ENCODE results near the gene PPP1R15A. TPM values are rescaled to one million over a fixed set of nuclear protein-coding genes. Genes with fewer than 3 reads are reported as not detected.

The PPP1R15A gene
- total and polyA plus RNA-seq, 2 donors (not counting 3 experiments of a cell fraction or from before 2014, with no cell fraction given), result 42.3 to 67.4 TPM

DNA sequence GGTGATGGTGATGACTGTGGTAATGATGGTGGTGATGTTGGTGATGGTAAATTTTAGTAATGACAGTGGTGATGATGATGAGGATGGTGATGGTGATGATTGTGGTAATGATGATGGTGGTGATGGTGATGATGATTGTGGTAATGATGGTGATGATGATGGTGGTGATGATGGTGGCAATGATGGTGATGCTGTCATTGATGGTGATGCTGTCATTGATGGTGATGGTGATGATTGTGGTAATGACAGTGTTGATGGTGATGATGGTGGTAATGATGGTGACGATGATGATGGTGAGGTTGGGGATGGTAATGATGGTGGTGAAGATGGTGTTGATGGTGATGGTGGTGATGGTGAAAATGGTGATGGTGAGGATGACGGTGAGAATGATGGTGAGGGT lies 49.7 kb upstream of the PPP1R15A start:
- H3K9me1 ChIP-seq (replicated peaks; ENCODE audit: control insufficient read depth, extremely low read depth, insufficient read depth, low read length), result no peaks in the 10 kb centered on the region
- no peaks in the 10 kb centered on the region for H3K4me1 ChIP-seq (ENCODE audit: control insufficient read depth, extremely low read depth, insufficient read depth, low read length)
- no peak for FAIRE-seq
- no peaks in the 10 kb centered on the region for H3K9me3 ChIP-seq (replicated peaks; ENCODE audit: control insufficient read depth, insufficient read depth, low read length)
- ChIA-PET POLR2A (no interaction called here), CTCF (no interaction called here)
- no peak overlapping the region for H3K27ac ChIP-seq (ENCODE audit: insufficient read depth, low read depth, low read length)
- no peak overlapping the region for H3K9ac ChIP-seq (replicated peaks; ENCODE audit: extremely low read depth, insufficient read depth, low read length)
- H3K4me2 ChIP-seq (ENCODE audit: insufficient read depth, low read length), result no peak overlapping the region
- H3K36me3 ChIP-seq (ENCODE audit: control insufficient read depth in 2 of 2, extremely low read depth in 1 of 2, insufficient read depth in 2 of 2, low read length in 2 of 2), result no peaks in the 10 kb centered on the region
- dilution Hi-C loops (cut with MboI; ENCODE audit: extremely low pct_ligation_motif_present, low sequenced_read_pairs) (no loop called here), intact Hi-C loops (cut with micrococcal nuclease) (no loop called here)
- no peaks in the 10 kb centered on the region for H4K20me1 ChIP-seq (replicated peaks; ENCODE audit: control insufficient read depth, extremely low read depth, insufficient read depth, low read length)
- TF ChIP-seq, protein P1, sequence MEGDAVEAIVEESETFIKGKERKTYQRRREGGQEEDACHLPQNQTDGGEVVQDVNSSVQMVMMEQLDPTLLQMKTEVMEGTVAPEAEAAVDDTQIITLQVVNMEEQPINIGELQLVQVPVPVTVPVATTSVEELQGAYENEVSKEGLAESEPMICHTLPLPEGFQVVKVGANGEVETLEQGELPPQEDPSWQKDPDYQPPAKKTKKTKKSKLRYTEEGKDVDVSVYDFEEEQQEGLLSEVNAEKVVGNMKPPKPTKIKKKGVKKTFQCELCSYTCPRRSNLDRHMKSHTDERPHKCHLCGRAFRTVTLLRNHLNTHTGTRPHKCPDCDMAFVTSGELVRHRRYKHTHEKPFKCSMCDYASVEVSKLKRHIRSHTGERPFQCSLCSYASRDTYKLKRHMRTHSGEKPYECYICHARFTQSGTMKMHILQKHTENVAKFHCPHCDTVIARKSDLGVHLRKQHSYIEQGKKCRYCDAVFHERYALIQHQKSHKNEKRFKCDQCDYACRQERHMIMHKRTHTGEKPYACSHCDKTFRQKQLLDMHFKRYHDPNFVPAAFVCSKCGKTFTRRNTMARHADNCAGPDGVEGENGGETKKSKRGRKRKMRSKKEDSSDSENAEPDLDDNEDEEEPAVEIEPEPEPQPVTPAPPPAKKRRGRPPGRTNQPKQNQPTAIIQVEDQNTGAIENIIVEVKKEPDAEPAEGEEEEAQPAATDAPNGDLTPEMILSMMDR (IDR thresholded peaks at IDR 0.05; ENCODE audit: extremely low read depth in 1 of 2, insufficient read depth in 1 of 2, low read depth in 1 of 2, low read length in 2 of 2), result no peak
- TF ChIP-seq MYC (IDR thresholded peaks at IDR 0.05; ENCODE audit: low read depth, low read length) (no peak), MAX (IDR thresholded peaks at IDR 0.05; ENCODE audit: insufficient read depth, insufficient read length) (no peak), EZH2 (IDR thresholded peaks at IDR 0.05; ENCODE audit: borderline replicate concordance, low read depth, low read length, severe bottlenecking) (no peak), POLR2A (IDR thresholded peaks at IDR 0.05; ENCODE audit: low read depth, low read length) (no peak), JUN (IDR thresholded peaks at IDR 0.05; ENCODE audit: borderline replicate concordance, insufficient read depth, insufficient read length, low read depth) (no peak), FOS (IDR thresholded peaks at IDR 0.05; ENCODE audit: borderline replicate concordance, insufficient read depth, low read length) (no peak), POLR2AphosphoS5 (IDR thresholded peaks at IDR 0.05; ENCODE audit: insufficient read depth, low read depth, low read length) (no peak), GATA2 (IDR thresholded peaks at IDR 0.05; ENCODE audit: insufficient read depth, insufficient read length, low read depth, low read length) (no peak)
- DNase-seq (ENCODE audit: low read depth, low spot score), result no peak
- H3K79me2 ChIP-seq (ENCODE audit: control insufficient read depth, insufficient read depth, low read length), result no peaks in the 10 kb centered on the region
- no peak overlapping the region for H2AFZ ChIP-seq (ENCODE audit: low read depth, low read length)
- no peaks in the 10 kb centered on the region for H3K27me3 ChIP-seq (ENCODE audit: control insufficient read depth in 2 of 2, insufficient read depth in 2 of 2, low read length in 2 of 2)
- H3K4me3 ChIP-seq (replicated peaks in 1 of 3; ENCODE audit: insufficient read depth in 1 of 3, low read depth in 1 of 3, low read length in 3 of 3), result no peak overlapping the region
- no TSS peak for BruUV-seq (replicated peaks)

Measured in endothelial cell of umbilical vein (primary cell).